NCI-H345 (cell line): ENCODE results near the gene NWD2.
"Not testable (repeated sequence)": the region's sequence is repeated elsewhere in the genome, so short reads cannot be mapped to it uniquely, and the experiment has no call there.

Source experiments
- DNase-seq: peaks from one replicate; lab custom pipeline; 2025; lab: John Stamatoyannopoulos, UW

Gene NWD2

GRCh38 chr4:37470245-37470644, 225.7 kb downstream of the NWD2 start:
- DNase-seq, result no peak

DNA sequence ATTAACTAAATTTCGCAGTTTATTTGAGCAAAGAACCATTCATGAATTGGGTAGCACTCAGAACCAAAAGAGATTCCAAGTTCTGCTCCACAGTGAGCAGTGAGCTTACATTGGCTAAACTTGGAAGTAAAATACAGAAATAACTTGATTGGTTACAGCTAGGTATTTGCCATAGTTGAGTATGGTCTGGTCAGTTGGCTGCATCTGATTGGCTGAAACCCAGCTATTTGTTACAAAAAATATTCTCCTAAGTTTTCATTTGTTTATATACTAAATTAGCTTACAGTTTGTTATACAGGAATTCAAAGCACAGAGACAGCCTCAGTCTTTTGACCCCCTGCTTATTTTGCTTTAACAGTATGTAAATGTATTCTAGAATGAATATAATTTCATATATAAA, 226.6 kb downstream of the NWD2 start:
- no peak for DNase-seq

GRCh38 chr4:37471971-37472370, 227.4 kb downstream of the NWD2 start:
- no peak for DNase-seq

GRCh38 chr4:37473807-37474206, 229.3 kb downstream of the NWD2 start:
- no peak for DNase-seq

DNA sequence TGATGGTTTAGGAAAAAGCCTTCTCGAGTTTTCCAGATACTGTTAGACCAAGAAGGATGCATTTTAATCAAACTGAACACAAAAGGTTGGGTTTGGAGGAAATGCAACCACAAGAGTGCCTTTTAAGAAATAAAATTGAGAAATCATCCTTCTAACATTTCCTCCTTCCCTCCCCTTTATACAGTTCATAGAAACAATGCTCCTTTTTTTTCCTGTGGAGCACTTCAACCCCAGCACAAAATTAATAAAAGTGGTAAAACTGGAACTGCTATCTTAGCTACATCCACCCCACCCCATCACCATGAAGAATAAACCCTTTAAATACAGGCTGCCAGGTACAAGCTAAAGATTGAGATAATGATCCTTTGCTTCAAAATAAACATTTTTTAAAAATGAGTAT, 230.5 kb downstream of the NWD2 start:
- DNase-seq, result no peak

- DNase-seq, result no peak
Measured at GRCh38 chr4:37475776-37476175, 231.2 kb downstream of the NWD2 start.

DNA sequence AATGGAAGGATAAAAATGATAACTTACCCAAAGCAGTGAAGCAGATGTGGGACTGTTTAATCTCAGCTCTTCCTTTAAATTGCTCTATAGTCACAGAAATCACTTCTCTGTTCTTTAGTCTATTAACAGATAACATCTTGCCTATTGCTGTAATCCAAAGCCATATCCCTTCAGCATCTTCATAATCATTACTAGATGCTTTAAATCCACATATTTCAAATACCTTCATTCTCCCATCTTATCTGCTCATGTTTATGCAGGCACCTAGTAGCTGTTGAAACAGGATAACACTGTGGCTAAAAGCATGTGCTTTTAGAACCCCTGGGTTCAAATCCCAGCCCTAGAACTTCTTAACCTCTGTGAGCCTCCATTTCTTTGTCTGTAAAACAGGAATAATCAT, 231.7 kb downstream of the NWD2 start:
- no peak for DNase-seq

- no peak for DNase-seq
Measured at GRCh38 chr4:37476691-37477090, 232.1 kb downstream of the NWD2 start.

DNA sequence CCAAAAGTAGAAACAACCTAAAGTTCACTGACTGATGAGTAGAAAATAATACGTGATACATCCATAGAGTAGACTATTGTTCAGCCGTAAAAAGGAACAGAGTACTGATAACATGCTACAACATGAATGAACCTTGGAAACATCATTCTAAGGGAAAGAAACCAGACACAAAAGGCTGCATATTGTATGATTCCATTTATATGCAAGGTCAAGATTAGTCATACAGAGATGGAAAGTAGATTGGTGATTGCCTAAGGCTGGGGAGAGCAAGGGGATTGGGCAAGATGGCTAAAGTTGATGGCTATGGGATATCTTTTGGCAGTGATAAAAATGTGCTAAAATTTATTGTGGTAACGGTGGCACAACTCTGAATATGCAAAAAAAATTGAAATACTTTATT, 232.6 kb downstream of the NWD2 start:
- DNase-seq, result no peak

DNA sequence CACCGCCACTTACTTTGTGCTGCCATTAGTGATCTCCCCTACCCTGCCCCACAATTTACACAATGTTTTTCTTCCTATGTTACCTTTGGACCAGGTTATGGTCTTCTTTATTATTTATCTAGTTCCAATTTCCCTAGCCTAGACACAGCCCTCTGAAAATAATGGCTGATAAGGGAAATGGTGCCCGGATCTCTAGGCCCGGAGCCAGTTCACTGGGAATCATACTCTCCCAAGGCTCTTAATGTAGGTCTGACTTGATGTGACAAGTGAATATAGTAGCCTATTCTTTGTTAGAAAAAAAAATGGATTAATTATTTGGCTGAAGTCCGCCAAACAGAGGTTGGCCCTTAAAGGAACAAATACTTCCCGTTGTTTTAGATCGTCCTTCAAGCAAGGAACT, 233.6 kb downstream of the NWD2 start:
- no peak for DNase-seq

DNA sequence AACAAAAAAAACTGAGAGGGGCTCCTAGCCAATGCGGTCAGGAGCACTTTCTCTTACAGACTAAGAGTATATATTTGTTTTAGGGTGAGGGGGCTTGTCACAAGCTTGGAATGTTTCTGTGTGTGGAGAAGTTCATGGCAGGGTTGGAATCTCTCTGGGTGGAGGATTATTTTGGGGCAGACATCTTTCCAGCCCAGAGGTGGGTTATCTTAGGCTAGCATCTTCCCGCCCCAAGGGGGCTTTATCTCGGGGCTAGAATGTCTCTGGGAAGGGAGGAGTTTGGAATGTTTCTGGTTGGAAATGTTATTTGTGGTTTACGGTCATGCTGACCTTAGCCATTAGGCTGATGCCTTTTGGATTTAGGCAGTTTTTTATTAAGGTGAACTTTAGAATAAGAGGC, 236.0 kb downstream of the NWD2 start:
- DNase-seq, result no peak

GRCh38 chr4:37481547-37482122, 237.1 kb downstream of the NWD2 start:
- no peak for DNase-seq

DNA sequence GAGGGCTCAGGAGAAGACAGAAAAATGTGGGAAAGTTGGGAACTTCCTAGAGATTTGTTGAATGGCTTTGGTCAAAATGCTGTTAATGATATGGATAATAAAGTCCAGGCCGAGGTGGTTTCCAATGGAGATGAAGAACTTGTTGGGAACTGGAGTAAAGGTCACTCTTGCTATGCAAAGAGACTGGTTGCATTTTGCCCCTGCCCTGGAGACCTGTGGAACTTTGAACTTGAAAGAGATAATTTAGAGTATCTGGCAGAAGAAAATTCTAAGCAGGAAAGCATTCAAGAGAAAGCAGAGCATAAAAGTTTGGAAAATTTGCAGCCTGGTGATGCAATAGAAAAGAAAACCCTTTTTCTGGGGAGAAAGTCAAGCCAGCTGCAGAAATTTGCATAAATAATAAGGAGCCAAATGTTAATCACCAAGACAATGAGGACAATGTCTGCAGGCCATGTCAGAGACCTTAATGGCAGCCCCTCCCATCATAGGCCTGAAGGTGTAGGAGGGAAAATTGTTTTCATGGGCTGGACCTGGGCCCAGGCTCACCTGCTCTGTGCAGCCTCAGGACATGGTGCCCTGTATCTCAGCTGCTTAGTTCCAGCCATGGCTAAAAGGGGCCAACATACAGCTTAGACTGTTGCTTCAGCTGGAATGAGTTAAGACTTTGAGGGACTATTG, 237.8 kb downstream of the NWD2 start:
- no peak for DNase-seq

DNA sequence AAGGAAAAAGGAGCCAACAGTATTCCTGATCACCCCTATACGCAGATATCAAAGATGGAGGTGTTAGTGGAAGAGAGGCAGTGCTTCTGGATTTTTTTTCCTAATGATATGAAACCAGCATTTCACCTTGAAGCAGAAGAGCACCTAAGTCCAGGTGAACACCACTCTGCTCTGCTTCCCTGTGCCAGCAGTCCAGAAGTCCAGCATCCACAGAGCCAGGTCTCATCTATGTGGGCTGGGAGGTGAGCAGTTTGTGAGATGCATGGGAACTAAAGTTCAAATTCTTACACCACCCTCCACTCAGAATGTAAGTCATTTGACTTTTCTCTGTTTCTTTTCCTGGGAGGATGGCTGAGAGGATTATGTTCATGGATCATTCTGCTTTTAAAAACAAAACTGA, 239.1 kb downstream of the NWD2 start:
- DNase-seq, result no peak

DNA sequence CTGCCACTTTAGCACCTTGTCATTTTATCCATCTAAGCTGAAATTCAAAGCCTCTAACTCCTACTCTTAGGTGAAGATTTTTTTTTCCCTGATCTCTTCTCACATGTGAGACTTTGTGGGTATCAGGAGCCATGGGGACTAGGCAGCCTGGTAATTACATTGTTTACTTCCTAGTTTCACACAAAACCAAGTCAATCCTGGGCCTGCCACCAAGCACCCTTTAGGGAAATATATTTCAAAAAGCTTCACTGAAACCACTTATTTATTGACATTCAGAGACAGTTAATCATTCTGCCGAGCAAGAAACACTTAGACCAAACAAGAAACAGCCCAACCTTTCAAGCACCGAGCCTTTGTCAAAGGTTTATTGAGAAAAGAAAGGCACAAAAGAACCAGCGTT, 241.6 kb downstream of the NWD2 start:
- DNase-seq, result no peak

DNA sequence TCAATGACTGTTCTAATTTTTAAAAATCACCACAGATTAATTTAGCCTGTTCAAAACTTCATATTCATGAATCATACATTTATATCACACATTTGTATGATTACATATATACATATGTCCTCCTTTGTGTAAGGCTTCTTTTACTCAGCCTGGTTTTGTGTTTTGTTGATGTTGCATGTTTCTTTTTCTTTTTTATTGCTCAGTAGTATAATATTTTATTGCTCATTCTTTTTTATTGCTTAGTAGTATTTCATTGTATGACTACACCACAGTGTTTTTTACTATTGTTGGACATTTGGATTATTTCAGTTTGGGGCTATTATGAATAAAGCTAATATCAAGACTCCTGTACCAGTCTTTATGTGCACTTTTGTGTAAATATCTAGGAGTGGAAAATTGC, 243.1 kb downstream of the NWD2 start:
- DNase-seq, result no peak

- DNase-seq, result no peak
Measured at GRCh38 chr4:37489697-37490096, 245.2 kb downstream of the NWD2 start.

- DNase-seq, result no peak
Measured at GRCh38 chr4:37490391-37491347, 246.1 kb downstream of the NWD2 start.

GRCh38 chr4:37495353-37495752, 250.8 kb downstream of the NWD2 start:
- not testable (repeated sequence) for DNase-seq
